ENCODE data around the gene CCNQ.

DNA sequence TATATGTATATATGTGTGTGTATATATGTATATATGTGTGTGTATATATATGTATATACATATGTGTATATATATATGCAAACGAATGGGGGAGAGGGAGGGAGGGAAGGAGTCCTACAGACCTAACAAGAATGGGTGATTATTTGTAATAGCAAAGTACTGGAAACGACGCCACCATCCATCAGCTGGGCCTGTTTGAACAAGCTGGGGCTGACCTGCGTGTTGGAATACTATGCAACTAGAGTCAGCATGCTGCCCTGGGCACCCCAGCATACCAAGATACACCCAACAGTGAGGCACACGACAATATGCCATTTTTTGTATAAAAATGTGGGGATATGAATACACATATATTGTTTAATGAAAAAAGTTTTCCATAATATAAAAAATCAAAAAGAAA, 21.6 kb upstream of the CCNQ start:
- TF ChIP-seq EZH2phosphoT487 (IDR thresholded peaks at IDR 0.05; ENCODE audit: borderline replicate concordance, low read depth) (no peak), EP300 (IDR thresholded peaks at IDR 0.05; ENCODE audit: borderline replicate concordance in 1 of 2, low read depth in 1 of 2, low read length in 1 of 2) (no peak), RAD21 (IDR thresholded peaks at IDR 0.05; ENCODE audit: low read length) (no peak)
